Jurkat, Clone E6-1 (cell line): ENCODE data around the gene CFDP1.
"Not testable (repeated sequence)": the region's sequence is repeated elsewhere in the genome, so short reads cannot be mapped to it uniquely, and the experiment has no call there.

ENCODE experiments used
- DNase-seq: peaks from one replicate; pipeline ENCODE4 v3.0.0-alpha.2; 2011; ENCODE audit warnings: low read depth, low spot score
- H3K4me3 ChIP-seq: 2 replicates; pipeline ENCODE4 v1.5.1; 2011; ENCODE audit warnings: mild to moderate bottlenecking, low read length, control low read depth, moderate library complexity

Gene CFDP1

DNA sequence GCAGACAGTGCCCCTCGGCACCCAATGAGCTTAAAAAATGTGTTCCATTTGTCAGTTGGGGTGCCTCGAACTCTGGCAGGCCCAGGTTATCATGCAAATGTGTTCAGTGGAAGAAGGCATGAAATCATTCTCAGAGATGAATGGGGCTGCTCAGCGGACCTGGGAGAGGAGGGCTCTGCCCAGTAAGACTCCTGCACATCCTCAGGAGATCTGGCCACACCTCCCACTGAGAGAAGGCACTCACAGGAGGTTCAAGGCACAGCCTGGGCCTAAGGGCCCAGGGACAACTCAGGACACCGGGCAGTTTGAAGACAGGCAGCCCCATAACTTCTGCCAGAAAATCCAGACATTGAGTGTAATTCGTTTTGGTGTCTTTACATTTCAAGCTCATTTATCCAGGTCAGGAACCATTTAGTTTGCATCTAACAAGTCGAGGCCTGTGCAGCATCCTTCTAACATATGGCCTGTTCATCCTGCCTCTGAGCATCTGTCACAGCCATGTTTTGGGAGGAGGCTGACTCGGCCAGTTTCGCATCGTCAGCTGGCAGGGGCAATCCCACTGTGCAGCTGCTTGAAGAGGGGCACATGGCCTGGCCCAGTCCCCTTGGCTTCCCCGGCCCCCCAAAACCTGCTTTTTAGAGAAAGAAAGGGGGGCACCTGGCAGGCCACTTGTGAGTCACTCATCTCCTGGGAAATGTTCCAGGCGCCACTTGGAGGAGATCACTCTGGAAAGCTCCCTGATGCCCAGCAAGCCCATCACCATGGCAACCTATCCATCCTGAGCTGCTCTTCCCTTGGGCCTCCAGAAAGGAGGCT is 150.6 kb downstream of the CFDP1 start:
- no peak for DNase-seq
- H3K4me3 ChIP-seq, result no peak overlapping the region

DNA sequence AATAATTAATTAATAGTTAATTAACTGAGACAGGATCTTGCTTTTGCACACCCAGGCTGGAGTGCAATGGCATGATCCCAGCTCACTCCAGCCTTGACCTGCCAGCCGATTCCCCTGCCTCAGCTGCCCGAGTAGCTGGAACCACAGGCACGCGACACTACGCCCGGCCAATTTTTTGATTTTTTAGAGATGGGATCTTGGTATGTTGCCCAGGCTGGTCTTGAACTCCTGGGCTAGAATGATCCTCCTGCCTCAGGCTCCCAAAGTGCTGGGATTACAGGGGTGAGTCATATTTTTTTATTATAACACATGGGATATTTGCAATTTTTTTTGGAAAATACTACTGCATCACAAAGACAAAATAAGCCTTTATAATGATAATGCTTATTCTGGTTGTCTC is 151.5 kb downstream of the CFDP1 start:
- no peak for DNase-seq
- H3K4me3 ChIP-seq, result no peak overlapping the region

DNA sequence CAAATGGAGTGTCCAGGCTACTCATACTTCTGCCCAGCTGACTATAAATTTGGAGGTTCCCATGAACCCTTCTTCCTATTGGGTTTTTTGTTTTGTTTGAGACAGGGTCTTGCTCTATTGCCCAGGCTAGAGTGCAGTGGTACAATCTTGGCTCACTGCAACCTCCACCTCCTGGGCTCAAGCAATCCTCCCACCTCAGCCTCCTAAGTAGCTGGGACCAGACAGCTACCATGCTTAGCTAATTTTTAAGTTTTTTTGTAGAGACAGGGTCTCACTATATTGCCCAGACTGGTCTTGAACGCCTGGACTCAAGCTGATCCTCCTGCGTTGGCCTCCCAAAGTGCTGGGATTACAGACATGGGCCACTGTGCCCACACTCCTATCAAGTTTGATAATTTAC is 152.3 kb downstream of the CFDP1 start:
- not testable (repeated sequence) for H3K4me3 ChIP-seq

DNA sequence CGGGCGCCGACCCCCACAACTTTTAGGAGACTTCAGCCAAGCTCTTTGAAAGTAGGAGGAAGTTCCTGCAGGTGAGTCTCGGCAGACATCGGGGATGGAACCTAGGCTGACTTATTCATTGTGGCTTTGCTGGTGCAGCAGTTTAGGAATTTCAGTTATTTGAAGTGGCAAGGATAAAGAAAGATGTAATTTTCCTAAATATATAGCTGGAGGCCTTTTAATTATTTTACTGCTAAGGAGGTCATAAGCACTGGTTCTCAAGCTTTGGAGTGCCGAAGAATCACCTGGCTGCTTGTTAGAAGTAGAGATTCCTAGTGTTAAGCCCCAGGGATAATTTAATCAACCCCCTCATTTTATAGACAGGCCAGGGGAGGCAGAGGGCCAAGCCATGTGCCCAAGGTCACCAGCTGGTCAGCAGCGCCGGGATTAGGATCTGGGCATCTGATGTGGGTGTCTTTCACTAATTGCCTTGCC is 152.9 kb downstream of the CFDP1 start:
- DNase-seq, result no peak
- H3K4me3 ChIP-seq, result no peak overlapping the region

More for the DNA sequence above, 152.3 kb downstream of the CFDP1 start:
- DNase-seq, result not testable (repeated sequence)

DNA sequence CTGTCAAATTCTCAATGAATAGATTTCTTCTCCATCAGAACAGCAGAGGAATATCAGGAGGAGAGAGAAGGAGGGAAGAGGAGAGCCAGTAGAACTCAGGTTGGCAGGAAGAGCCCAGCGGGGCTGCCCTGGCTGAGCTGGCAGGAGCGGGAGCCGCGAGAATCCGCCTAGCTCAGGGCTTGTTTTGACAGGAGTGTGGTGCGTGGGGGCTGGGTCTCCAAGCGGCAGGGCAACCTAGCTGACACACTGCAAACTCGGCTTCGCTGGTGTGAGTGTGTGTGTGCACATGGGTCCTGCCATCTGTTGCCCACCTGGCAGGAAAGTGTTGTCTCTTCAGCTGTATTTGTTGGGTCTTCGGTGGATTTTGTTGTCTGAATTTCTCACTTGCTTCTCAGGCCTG is 154.0 kb downstream of the CFDP1 start:
- DNase-seq, result no peak
- no peak overlapping the region for H3K4me3 ChIP-seq

DNA sequence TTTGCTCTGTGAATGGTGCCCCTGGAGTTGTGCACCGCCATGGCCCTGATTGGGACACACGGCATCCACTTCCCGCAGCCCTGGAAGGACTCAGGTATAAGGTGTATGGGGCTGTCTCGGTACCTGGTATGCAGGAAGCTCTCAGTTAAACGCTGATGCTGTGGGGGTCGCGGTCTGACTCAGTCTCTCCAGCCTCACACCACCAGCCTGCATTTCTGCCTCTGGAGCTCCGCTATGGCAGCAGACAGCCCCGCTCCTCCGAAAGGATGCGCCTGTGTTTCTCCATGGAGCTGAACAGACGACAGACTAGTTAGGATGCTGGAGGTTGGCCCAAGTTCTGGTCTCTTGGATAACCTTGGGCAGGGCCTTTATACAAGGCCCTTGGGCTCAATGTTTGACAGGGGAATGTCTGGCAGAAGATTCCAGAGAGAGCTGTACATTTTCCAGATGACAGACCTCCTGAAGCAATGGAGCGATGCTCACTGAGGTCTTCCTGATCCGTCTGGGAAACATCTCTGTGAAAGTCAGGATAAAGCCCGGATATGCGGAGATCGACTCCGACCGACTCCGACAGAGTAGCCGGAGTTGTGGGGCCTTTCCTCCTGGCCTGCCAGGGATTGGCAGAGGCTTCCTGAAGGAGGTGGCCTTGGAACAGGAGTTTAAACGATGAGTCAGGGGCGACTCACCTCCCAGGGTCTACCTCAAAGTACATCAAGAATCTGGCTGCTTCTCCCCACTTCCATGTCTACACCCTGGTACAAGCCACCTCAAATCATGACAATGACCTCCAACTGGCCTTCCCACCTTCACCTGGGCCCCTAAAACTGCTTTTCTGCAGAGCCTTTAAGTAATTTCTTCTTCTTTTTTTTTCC is 160.0 kb downstream of the CFDP1 start:
- H3K4me3 ChIP-seq, result no peak overlapping the region
- DNase-seq, result no peak

DNA sequence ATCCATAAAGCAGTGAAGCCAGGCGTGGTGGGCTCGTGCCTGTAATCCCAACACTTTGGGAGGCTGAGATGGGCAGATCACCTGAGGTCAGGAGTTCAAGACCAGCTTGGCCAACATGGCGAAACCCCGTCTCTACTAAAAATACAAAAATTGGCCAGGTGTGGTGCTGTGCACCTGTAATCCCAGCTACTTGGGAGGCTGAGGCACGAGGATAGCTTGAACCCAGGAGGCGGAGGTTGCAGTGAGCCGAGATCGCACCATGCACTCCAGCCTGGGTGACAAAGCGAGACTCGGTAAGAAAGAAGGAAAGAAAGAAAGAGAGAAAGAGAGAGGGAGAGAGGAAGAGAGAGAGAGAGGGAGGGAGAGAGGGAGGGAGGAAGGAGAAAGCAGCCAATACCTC is 160.7 kb downstream of the CFDP1 start:
- not testable (repeated sequence) for DNase-seq, H3K4me3 ChIP-seq

DNA sequence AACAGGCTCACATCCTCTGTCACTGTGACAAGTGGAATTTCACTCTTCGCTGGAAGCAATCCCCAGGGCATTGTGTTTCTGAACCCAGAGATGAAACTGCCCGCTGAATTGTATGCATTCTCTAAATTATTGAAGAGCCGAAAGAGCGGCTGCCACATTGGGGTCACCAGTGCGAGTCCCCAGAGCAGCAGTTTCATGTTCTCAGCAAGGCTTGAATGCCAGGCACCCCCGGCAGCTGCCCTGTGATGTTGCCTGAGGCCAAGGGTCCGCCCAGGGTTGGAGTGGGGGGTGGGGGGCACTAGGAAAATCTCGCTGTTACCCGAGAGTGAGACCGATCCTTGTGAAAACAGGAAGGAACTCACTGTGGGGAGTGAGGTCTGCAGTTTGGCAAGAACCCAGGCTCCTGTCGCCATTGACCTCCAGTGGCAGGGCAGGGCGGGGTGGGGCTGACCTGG is 161.2 kb downstream of the CFDP1 start:
- DNase-seq, result no peak
- no peak overlapping the region for H3K4me3 ChIP-seq

DNA sequence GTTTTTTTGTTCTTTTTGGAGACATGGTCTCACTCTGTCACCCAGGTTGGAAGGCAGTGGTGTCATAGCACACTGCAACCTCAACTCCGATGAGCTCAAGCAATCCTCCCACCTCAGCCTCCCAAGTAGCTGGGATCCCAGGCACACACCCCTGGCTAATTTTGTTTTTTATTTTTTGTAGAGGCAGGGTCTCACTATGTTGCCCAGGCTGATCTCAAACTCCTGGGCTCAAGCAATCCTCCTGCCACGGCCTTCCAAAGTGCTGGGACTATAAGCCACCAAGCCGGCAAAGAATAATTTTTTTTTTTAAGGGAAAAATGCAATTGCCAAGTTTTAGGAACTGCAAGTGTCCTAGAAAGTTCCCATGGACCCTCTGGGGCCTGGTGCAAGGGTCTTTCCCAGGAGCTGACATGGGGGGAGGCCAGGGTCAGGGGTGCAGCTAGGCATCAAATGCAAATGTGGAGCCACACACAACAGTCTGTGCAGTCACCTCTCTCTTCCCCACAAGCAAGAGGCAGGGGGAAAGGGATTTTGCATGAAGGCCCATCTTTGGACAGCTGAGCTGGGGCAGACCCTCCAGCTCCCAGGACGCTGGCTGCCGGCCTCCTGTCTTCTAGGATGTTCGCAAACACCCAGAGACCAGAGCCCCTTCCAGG is 161.7 kb downstream of the CFDP1 start:
- H3K4me3 ChIP-seq, result no peak overlapping the region
- no peak for DNase-seq

DNA sequence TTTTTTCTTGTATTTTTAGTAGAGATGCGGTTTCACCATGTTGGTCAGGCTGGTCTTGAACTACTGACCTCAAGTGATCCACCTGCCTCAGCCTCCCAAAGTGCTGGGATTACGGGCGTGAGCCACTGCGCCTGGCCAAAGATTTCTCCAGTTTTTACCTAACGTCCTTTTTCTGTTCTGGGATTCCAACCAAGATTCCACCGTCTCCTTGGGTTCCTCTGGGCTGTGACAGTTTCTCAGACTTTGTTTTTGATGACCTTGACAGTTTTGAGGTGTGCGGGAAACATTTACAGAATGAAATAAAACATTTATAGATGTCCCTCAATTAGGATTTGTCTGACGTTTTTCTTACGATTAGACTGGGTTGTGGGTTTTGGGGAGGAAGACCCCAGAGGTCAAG is 163.9 kb downstream of the CFDP1 start:
- DNase-seq, H3K4me3 ChIP-seq: not testable (repeated sequence)

DNA sequence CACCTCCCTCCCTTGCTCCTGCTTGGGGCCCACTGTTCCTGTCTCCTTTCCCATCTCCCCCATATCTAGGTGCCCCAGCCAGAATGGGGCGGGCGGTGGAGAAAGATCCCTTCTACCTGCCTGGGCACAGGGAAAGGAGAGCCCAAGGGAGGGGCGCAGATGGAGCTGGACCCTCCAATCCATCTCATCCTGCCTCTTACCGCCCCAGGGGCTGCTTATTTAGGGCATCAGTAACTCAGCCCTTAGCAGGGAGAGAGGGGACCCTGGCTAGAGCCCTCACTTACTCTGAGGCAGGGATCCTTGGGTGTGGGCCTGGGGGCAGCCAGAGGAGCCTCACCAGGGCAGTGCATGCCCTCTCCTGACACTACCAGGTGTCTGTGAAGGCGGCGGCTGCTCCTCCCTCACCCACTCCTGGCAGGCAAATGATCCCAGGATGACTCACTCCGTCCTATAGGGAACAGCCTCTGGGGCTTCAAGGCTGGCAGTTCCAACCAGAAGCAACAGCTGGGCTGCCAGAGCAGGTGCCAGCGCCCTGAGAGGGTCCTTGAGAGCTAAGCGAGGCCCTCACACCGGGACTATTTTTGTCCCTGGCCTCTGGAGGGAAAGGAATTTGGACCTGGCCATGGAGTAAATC is 165.6 kb downstream of the CFDP1 start:
- no peak for DNase-seq
- H3K4me3 ChIP-seq, result no peak overlapping the region

DNA sequence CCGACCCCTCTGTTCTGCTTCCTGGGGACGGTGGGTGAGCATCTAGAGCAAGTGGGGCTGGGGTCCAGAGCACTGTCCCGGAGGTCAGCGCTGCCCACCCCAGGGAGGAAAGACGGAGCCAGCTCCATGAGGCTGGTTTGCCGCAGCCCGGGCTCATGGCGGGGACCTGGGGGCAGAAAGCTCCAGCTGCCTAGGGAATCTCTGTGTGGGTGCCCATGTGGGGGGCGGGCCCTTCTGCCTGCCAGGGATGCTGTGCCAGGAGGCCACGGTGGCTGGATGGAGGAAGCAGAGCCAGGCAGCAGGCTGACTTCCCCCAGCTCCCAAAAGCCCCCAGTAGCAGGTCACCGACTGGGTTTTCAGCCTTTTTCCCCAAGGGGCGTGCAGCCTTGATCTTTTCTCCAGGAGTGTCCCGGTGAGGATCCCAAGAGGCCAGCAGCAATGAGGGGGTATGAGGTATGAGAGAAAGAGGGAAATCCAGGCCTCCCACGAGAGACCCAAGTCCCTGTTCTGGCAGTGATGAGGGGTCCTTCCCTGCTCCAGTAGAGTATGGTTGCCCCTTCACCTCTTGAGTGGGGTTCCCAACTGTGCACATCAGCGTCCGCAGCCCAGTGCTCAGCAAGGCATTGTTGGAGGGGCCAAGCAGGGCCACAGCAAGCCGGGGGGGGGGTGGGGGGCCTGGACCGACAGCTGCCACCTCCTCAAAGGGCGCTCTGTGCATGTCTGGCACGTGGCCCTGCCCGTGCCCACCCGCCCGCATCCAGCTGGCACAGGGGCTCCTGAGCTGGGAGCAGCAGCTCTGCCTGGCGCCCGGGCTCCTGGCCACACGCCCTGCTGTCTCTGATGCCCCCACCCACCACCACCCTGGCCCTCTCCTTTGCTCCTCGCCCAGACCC is 166.3 kb downstream of the CFDP1 start:
- H3K4me3 ChIP-seq, result no peak overlapping the region
- DNase-seq, result no peak

DNA sequence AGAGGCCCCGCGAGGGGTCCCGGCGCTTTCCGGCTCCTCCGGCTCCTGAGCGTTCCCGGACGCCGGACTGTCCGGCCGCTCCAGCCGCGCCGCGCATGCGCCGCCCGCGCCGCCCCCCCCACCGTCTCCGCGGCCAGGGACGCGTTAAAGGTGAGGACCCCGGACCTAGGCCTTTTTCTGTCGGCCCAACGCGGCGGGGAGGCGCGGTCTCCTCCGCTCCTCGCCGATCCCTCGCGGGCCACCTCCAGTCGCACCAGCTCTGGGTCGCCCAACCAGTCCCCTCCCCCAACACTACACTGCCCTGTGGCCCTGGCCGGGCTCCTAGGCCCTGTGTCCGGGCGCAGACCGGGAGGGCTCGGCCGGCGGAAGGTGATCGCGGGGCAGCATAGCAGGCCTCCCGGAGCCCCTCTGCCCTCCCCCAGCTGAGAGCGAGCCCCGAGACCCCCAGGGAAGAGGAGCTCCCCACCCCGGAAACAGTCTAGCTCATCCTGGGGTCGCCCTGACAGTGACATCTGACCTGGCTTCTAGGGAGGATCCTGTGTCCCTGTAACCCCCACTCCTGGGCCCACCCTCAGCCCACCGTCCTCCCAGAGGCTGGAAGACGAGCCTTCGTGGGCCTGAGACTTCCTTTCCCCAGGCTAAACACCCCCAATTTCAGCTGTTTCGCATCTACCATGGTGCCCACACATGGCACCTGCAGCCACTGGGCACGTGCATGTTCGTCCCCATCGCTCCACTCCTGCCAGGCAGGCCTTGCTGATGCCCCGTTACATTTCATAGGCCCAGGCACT is 167.2 kb downstream of the CFDP1 start:
- no peak overlapping the region for H3K4me3 ChIP-seq
- DNase-seq, result no peak

DNA sequence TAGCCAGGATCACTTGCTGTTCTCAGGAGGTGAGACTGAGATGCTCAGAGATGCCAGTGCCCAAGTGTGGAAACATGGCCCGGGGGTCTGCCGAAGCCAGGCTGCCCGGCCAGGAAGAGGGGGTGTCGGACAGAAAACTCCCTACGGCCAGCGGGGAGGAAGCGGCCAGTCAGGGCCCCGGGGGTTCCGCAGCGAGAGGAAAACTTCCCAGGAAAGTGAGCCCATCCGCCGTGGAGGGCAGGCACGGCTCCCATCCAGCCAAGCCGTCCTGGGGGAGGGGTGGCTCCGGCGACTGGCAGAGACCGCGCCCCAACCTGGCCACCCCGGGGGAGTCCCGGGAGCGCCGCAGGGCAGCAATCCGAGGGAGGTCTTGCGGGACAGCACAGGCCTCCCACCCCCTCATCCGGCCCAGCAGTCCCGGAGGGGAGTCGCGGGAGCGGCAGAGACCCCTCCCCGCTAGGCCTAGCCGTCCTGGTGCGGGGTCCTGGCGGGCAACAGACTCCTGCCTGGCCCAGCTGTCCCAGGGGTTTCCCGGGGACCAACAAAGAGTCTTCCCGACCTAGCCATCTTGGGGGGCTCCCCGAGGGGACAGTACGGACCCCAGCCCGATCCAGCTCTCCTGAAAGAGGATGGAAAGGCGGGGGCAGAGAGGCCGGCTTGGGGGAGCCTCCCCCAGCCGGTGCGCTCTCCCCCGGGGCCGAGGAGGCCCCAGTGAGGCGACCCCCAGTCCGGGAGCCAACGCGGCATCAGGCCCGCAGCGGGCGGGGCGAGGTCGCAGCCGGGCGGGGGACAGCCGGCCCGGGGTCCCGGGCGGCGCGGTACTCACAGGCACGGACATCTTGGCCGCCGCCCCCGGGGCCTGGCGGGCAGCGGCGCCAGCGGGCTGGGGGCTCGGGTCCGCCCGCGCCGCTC is 168.0 kb downstream of the CFDP1 start:
- H3K4me3 ChIP-seq, result no peak overlapping the region
- DNase-seq, result no peak

DNA sequence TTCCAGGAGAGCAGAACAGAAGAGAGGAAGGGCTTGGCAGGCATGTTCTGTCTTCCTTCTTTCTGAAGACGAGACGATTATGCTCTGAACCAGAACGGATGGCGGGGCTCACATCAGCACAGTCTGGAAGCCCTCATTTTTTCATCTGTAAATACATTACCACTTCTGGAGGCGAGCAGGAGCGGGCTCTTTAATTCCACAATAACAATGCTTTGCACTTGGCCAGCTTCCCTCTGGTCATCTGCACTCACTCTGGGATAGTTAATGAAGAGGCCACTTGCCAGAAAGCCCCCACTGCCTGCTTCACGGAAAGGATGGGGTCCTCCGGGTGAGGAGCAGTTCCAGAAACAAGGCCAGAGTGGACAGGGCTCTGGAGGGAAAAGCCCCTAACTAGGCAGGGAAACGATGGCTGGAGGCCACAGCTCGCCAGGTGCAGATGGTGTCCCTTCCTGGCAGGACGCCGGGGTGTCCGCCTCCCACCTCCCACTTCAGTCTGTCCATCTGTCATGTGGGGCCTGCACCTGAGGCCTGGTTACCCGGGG is 168.8 kb downstream of the CFDP1 start:
- no peak for DNase-seq
- H3K4me3 ChIP-seq, result no peak overlapping the region

DNA sequence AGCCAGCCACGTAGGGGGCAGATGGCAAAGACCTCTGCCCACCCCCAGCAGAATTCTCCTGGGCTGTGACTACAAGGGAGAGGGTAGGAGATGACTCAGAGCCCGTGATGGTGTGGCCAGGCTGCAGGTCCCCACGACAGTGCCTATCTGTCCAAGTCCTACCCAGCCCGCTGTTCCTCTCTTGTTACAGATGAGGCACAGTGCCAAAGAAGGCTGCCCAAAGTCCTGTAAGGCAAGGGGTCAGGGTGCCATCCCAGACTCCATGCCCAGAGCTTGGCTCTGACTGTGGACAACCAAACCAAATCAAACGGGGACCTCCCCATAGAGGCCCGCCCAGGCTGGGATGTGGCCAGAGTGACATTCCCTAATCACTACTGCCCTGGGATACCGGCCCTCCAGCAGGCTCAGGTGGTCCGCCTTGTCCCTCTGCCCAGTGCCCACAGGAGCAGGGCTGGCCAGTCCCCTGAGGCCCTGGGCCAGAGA is 169.3 kb downstream of the CFDP1 start:
- no peak overlapping the region for H3K4me3 ChIP-seq
- DNase-seq, result no peak
